H9 (cell line): Measurements from ENCODE around the gene SLCO6A1. TPM values are rescaled to one million over a fixed set of nuclear protein-coding genes. Genes with fewer than 3 reads are reported as not detected.

Experiments
- DNase-seq: peaks from one replicate; pipeline ENCODE4 v3.0.0-alpha.2; 2017
- H2AFZ ChIP-seq: one replicate; pipeline ENCODE4 v1.6.1; 2013; ENCODE audit warnings: mild to moderate bottlenecking, low read length, control low read depth, moderate library complexity
- H2AK5ac ChIP-seq: 2 replicates; pipeline ENCODE4 v1.6.1; 2013; ENCODE audit warnings: low read length, control low read depth, mixed read lengths; ENCODE audit not compliant: insufficient read length
- H2BK120ac ChIP-seq: one replicate; pipeline ENCODE4 v1.6.1; 2013; ENCODE audit warnings: low read depth, mild to moderate bottlenecking, low read length, control low read depth, inconsistent platforms; ENCODE audit not compliant: poor library complexity, severe bottlenecking
- H2BK12ac ChIP-seq: 2 replicates; pipeline ENCODE4 v1.6.1; 2013; ENCODE audit warnings: low read length, control low read depth, mixed read lengths, low read depth; ENCODE audit not compliant: insufficient read length
- H2BK15ac ChIP-seq: 2 replicates; pipeline ENCODE4 v1.6.1; 2013; ENCODE audit warnings: low read depth, low read length, control low read depth
- H2BK20ac ChIP-seq: one replicate; pipeline ENCODE4 v1.6.1; 2013; ENCODE audit warnings: low read depth, mild to moderate bottlenecking, low read length, control low read depth, inconsistent platforms; ENCODE audit not compliant: poor library complexity, severe bottlenecking
- H2BK5ac ChIP-seq: 2 replicates; pipeline ENCODE4 v1.6.1; 2013; ENCODE audit warnings: low read length, control low read depth, mixed read lengths; ENCODE audit not compliant: insufficient read length
- H3K14ac ChIP-seq: 2 replicates; pipeline ENCODE4 v1.6.1; 2013; ENCODE audit warnings: low read length, control low read depth; ENCODE audit not compliant: insufficient read depth
- H3K18ac ChIP-seq: 2 replicates; pipeline ENCODE4 v1.6.1; 2013; ENCODE audit warnings: low read depth, mild to moderate bottlenecking, mixed read lengths, low read length, control low read depth; ENCODE audit not compliant: insufficient read length
- H3K23ac ChIP-seq: 2 replicates; pipeline ENCODE4 v1.6.1; 2013; ENCODE audit warnings: low read length, control low read depth, mixed read lengths, low read depth; ENCODE audit not compliant: insufficient read length
- H3K23me2 ChIP-seq: 2 replicates; pipeline ENCODE4 v1.6.1; 2013; ENCODE audit warnings: low read depth, mild to moderate bottlenecking, mixed read lengths, low read length, control low read depth; ENCODE audit not compliant: insufficient read length, poor library complexity, severe bottlenecking
- H3K27ac ChIP-seq: 2 replicates; pipeline ENCODE4 v1.5.1; 2013; ENCODE audit warnings: low read length, control low read depth, mixed read lengths, low read depth; ENCODE audit not compliant: insufficient read length
- H3K27me3 ChIP-seq: 2 replicates; pipeline ENCODE4 v1.6.1; 2013; ENCODE audit warnings: low read length, control low read depth, inconsistent platforms; ENCODE audit not compliant: insufficient read depth
- H3K4ac ChIP-seq: 2 replicates; pipeline ENCODE4 v1.6.1; 2013; ENCODE audit warnings: low read depth, mild to moderate bottlenecking, control low read depth, inconsistent platforms, low read length, moderate library complexity
- H3K4me1 ChIP-seq: 2 replicates; pipeline ENCODE4 v1.6.1; 2013; ENCODE audit warnings: low read length, control low read depth, inconsistent platforms; ENCODE audit not compliant: insufficient read depth
- H3K4me2 ChIP-seq: 2 replicates; pipeline ENCODE4 v1.6.1; 2013; ENCODE audit warnings: low read length, control low read depth, mixed read lengths; ENCODE audit not compliant: insufficient read length, insufficient read depth
- H3K56ac ChIP-seq: 2 replicates; pipeline ENCODE4 v1.6.1; 2013; ENCODE audit warnings: low read depth, mild to moderate bottlenecking, mixed read lengths, low read length, control low read depth; ENCODE audit not compliant: insufficient read length
- H3K79me1 ChIP-seq: 2 replicates; pipeline ENCODE4 v1.6.1; 2013; ENCODE audit warnings: low read depth, mild to moderate bottlenecking, moderate library complexity, low read length, control low read depth, inconsistent platforms; ENCODE audit not compliant: insufficient read depth, poor library complexity, severe bottlenecking
- H3K79me2 ChIP-seq: 2 replicates; pipeline ENCODE4 v1.6.1; 2013; ENCODE audit warnings: low read length, control low read depth, inconsistent platforms; ENCODE audit not compliant: insufficient read depth
- H3K9ac ChIP-seq: 2 replicates; pipeline ENCODE4 v1.6.1; 2013; ENCODE audit warnings: low read length, control low read depth, mixed read lengths; ENCODE audit not compliant: insufficient read length; ENCODE audit errors: extremely low read depth
- H3K9me3 ChIP-seq: one replicate; pipeline ENCODE4 v1.6.1; 2013; ENCODE audit warnings: low read depth, low read length, inconsistent platforms; ENCODE audit not compliant: control insufficient read depth
- H3T11ph ChIP-seq: one replicate; pipeline ENCODE4 v1.6.1; 2013; ENCODE audit warnings: mild to moderate bottlenecking, low read length, control low read depth, inconsistent platforms
- H4K20me1 ChIP-seq: one replicate; pipeline ENCODE4 v1.6.1; 2013; ENCODE audit not compliant: control insufficient read depth, insufficient read length, insufficient read depth
- H4K5ac ChIP-seq: 2 replicates; pipeline ENCODE4 v1.6.1; 2013; ENCODE audit warnings: low read depth, mild to moderate bottlenecking, mixed read lengths, low read length, control low read depth; ENCODE audit not compliant: insufficient read length
- H4K8ac ChIP-seq: replicated peaks from 2 replicates; pipeline ENCODE4 v1.6.1; 2013; ENCODE audit warnings: low read length, control low read depth, mixed read lengths, low read depth; ENCODE audit not compliant: insufficient read length
- H4K91ac ChIP-seq: 2 replicates; pipeline ENCODE4 v1.6.1; 2013; ENCODE audit warnings: low read depth, mild to moderate bottlenecking, moderate library complexity, mixed read lengths, low read length, control low read depth; ENCODE audit not compliant: insufficient read length
- H3K27ac Mint-ChIP-seq, 3 experiments: 2 replicates in 2 of 3; 3 replicates in 1 of 3; pipeline ENCODE4 v1.8.0; 2020 to 2021; ENCODE audit warnings: mixed read lengths in 3 of 3, mild to moderate bottlenecking in 1 of 3, moderate library complexity in 1 of 3
- H3K27me3 Mint-ChIP-seq: 2 replicates; pipeline ENCODE4 v1.8.0; 2021; ENCODE audit warnings: low read depth, mild to moderate bottlenecking, moderate library complexity, mixed read lengths
- H3K36me3 Mint-ChIP-seq, 3 experiments: 2 replicates in 2 of 3; 3 replicates in 1 of 3; pipeline ENCODE4 v1.8.0; 2020 to 2021; ENCODE audit warnings: low read depth in 3 of 3, mixed read lengths in 3 of 3; ENCODE audit not compliant: insufficient read depth in 1 of 3
- H3K4me1 Mint-ChIP-seq, 2 experiments: 2 replicates each; pipeline ENCODE4 v1.8.0; 2020; ENCODE audit warnings: mixed read lengths in 2 of 2
- H3K4me3 Mint-ChIP-seq, 2 experiments: 2 replicates in 1 of 2; 3 replicates in 1 of 2; pipeline ENCODE4 v1.8.0; 2020 to 2021; ENCODE audit warnings: mild to moderate bottlenecking in 2 of 2, mixed read lengths in 2 of 2, moderate library complexity in 1 of 2
- H3K9me3 Mint-ChIP-seq, 2 experiments: 2 replicates in 1 of 2; 3 replicates in 1 of 2; pipeline ENCODE4 v1.8.0; 2020; ENCODE audit warnings: mild to moderate bottlenecking in 2 of 2, mixed read lengths in 2 of 2, moderate library complexity in 1 of 2
- CTCF ChIP-seq: fragments of 200-600 bp; sonication (generic); conservative IDR thresholded peaks from 3 replicates; pipeline ENCODE4 v1.8.0; 2021; ENCODE audit warnings: antibody characterized with exemption, mild to moderate bottlenecking
- total RNA-seq: library from RNA; stranded (reverse); gene quantifications from 2 replicates; pipeline ENCODE4 v1.2.1, GENCODE V29; 2021

Gene SLCO6A1
- total RNA-seq, 1 experiment from 2014 or later = 0.46 TPM

- no peak overlapping the region for H2AFZ ChIP-seq
These were observed 37.6 kb upstream of the SLCO6A1 start for GRCh38 chr5:102536323-102536928.

More at GRCh38 chr5:102536323-102536928, 37.6 kb upstream of the SLCO6A1 start:
- Mint-ChIP-seq H3K9me3 (peaks cover 3% of the 10 kb centered on the region in 2 experiments; a peak in 1 of 5 replicates), H3K27me3 (no peaks in the 10 kb centered on the region), H3K36me3 (peaks cover 0 to under 1% (median 0%) of the 10 kb centered on the region in 3 experiments; a peak in 2 of 7 replicates), H3K4me1 (peaks cover 7 to 9% of the 10 kb centered on the region in 2 experiments), H3K4me3 (no peak overlapping the region), H3K27ac (no peak overlapping the region)
- H2BK15ac ChIP-seq = no peak overlapping the region
- peaks cover 4% of the 10 kb centered on the region for H3K9me3 ChIP-seq
- no peaks in the 10 kb centered on the region for H3K27me3 ChIP-seq
- no peak overlapping the region for H4K91ac ChIP-seq
- H4K20me1 ChIP-seq = no peaks in the 10 kb centered on the region
- no peak for DNase-seq
- H2BK5ac ChIP-seq = no peak overlapping the region
- no peak overlapping the region for H4K8ac ChIP-seq
- no peak overlapping the region for H3K23ac ChIP-seq
- H3K14ac ChIP-seq = no peak overlapping the region
- H3K4me2 ChIP-seq = no peak overlapping the region
- no peaks in the 10 kb centered on the region for H3K79me1 ChIP-seq
- no peak overlapping the region for H3K18ac ChIP-seq
- H3K27ac ChIP-seq = no peak overlapping the region
- no peak overlapping the region for H2BK12ac ChIP-seq
- no peak; the same call in 2 of the 3 replicates for TF ChIP-seq CTCF
- H2BK20ac ChIP-seq = no peak overlapping the region
- no peak overlapping the region for H3K9ac ChIP-seq
- no peak overlapping the region for H3K4ac ChIP-seq
- H4K5ac ChIP-seq = no peak overlapping the region
- H2BK120ac ChIP-seq = no peak overlapping the region
- H3K79me2 ChIP-seq = no peaks in the 10 kb centered on the region
- H3K4me1 ChIP-seq = peaks cover 2% of the 10 kb centered on the region; the same call in 1 of the 2 replicates
- H3K23me2 ChIP-seq = no peaks in the 10 kb centered on the region
- no peak overlapping the region for H2AK5ac ChIP-seq
- H3T11ph ChIP-seq = no peak overlapping the region
- H3K56ac ChIP-seq = no peak overlapping the region
